ENCODE data around the gene COG5.

DNA sequence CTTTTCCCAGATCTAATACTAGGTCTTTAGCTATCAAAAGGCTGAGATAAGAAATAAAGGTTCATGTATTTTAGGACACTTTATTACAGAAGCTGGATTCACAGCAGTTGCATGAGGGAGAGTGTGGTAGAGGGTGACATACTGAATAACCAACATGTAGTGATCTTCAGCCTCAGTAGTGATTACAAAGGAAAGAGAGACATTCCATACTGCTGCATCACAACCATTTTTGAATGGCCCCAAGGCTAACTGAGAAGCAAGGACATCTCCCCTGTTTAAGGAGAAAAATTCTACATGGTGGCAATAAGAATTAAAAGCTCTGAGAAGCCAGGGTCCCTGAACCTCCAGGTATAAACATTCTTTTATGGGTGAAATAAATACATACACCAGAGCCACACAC is 35.3 kb downstream of the COG5 start:
- TF ChIP-seq, protein P1, sequence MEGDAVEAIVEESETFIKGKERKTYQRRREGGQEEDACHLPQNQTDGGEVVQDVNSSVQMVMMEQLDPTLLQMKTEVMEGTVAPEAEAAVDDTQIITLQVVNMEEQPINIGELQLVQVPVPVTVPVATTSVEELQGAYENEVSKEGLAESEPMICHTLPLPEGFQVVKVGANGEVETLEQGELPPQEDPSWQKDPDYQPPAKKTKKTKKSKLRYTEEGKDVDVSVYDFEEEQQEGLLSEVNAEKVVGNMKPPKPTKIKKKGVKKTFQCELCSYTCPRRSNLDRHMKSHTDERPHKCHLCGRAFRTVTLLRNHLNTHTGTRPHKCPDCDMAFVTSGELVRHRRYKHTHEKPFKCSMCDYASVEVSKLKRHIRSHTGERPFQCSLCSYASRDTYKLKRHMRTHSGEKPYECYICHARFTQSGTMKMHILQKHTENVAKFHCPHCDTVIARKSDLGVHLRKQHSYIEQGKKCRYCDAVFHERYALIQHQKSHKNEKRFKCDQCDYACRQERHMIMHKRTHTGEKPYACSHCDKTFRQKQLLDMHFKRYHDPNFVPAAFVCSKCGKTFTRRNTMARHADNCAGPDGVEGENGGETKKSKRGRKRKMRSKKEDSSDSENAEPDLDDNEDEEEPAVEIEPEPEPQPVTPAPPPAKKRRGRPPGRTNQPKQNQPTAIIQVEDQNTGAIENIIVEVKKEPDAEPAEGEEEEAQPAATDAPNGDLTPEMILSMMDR (IDR thresholded peaks at IDR 0.05; ENCODE audit: low read depth, low read length, poor library complexity, severe bottlenecking), result no peak
- no peak for TF ChIP-seq EZH2phosphoT487 (IDR thresholded peaks at IDR 0.05; ENCODE audit: borderline replicate concordance, low read length)

All from DOHH2 (cell line).